ELR (cell line): ENCODE results near the gene WDR12.
"Not testable (repeated sequence)": the region's sequence is repeated elsewhere in the genome, so short reads cannot be mapped to it uniquely, and the experiment has no call there.

ENCODE experiments used
- DNase-seq: peaks from one replicate; pipeline ENCODE4 v3.0.0-alpha.2; 2015; ENCODE audit warnings: low read depth

The WDR12 gene

GRCh38 chr2:202883987-202884675 lies 27.3 kb downstream of the WDR12 start:
- peak; percentile 81 for DNase-seq

GRCh38 chr2:202881570-202881969 lies 29.9 kb downstream of the WDR12 start:
- no peak for DNase-seq

- no peak for DNase-seq
Observed at GRCh38 chr2:202877699-202878098, 33.8 kb downstream of the WDR12 start.

DNA sequence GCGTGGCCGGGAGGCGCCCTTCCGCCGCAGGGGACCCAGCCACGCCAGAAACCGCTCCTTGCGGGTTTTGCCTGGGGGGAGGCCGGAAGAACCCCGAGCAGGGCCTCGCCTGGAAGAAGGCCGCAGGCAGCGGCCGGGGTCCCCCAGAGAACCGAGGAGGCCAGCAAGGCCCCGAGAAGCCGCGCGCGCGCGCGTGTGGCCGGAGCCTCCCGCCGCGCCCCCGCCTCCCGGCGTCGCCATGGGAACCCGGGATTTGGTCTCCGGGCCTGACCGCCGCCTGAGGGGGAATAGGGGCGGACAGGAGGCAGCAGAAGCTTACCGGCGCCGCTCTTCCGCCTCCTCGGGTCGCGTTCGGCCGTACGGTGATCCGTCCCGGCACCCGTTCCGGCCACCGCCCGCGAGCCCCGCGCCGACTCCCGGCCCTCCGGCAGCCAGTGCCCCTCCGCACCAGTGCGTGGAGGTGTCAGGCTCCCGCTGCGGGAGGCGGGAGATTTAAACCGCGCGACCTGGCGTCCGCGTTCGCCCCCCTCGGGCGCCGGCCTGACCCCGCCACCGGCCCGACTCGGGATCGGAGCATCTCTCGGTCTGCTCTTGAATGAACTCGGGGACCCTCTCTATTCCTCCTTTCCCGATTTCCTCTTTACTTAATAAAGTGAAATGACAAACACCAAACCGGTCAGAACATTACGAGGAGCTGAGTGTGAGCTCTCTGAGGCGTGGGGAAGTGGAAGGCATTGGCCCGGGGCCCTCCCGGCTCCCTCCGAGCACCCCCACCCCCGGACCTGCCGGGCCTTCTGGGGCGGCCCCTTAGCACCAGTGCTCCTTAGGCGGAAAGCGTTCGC lies 40.0 kb downstream of the WDR12 start, which contains the start of gene ICA1L:
TSS of gene ICA1L (minus strand) at position 467 of the 842 bp plus-strand sequence. CDS start 42,757 bp downstream, outside the sequence.
- peak; percentile 75 for DNase-seq

DNA sequence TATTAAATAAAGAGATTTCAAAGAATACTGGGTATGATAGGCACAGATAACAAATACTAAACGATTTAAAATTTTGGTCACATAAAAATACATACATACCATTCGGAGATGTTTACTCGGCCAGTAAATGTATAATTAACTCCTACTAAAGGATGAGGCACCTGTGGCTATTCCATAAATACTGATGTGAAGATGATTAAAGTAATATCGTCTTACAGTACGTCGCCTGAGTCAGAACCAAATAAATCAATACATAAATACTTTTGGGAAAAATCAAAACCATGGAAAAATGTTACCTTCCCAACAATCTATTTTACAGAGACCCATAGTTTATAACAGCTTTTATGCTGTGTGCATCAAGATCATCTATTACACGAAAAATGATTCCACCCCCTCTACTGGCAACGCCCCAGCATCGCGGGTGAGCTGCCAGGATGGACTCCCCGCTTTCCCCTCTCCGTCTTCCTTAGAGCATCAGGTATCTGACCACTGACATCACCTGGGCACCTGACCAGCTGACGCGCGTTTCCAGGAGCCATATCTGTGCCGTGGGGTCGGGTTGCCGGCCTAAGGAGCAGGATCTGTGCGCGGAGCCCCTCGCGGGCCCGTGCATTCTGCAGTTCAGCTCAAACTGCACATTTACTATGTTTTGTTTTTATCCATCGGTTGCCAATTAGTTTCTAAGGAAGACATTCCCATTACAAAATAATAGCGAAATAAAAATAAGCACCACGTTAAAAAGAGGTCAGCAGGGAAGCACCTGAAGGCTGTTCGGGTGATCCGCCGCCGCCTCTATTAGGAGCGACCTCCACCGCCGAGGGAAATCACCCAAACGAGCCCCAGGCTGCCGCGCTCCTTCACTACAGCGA lies 40.8 kb downstream of the WDR12 start:
- DNase-seq, result peak; percentile 72

GRCh38 chr2:202861987-202862386 lies 49.5 kb downstream of the WDR12 start:
- DNase-seq, result no peak

DNA sequence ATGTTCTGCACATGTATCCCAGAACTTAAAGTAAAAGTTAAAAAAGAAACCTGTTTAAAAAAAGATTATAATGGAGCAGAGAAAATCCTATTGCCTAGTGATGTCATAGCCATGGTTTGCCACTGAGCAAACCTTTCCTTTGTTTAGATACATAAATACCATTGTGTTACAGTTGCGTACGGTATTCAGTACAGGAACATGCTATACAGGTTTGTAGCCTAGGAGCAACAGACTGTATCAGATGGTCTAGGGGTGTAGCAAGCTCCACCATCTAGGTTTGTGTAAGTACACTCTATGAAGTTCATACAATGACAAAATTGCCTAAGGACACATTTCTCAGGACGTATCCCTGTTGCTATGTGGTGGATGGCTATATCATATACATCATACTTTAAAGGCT lies 52.9 kb downstream of the WDR12 start:
- no peak for DNase-seq

DNA sequence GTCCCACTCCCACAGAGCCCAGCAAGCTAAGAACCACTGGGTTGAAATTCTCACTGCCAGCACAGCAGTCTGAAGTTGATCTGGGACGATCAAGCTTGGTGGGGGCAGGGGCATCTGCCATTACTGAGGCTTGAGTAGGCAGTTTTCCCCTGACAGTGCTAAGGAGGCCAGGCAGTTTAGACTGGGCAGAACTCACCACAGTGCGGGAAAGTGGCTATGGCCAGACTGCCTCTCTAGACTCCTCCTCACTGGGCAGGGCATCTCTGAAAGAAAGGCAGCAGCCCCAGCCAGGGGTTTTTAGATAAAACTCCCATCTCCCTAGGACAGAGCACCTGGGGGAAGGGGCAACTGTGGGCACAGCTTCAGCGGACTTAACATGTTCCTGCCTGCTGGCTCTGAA lies 62.1 kb downstream of the WDR12 start:
- DNase-seq, result not testable (repeated sequence)

- DNase-seq, result no peak
Observed at GRCh38 chr2:202848813-202849212, 62.7 kb downstream of the WDR12 start.

GRCh38 chr2:202847693-202848524 lies 63.6 kb downstream of the WDR12 start:
- no peak for DNase-seq

GRCh38 chr2:202844656-202845055 lies 66.8 kb downstream of the WDR12 start:
- DNase-seq, result no peak

GRCh38 chr2:202842690-202843089 lies 68.8 kb downstream of the WDR12 start:
- no peak for DNase-seq

- DNase-seq, result no peak
Observed at GRCh38 chr2:202841090-202841867, 70.2 kb downstream of the WDR12 start.

- peak; percentile 77 for DNase-seq
Observed at GRCh38 chr2:202831242-202832220, 79.9 kb downstream of the WDR12 start.

DNA sequence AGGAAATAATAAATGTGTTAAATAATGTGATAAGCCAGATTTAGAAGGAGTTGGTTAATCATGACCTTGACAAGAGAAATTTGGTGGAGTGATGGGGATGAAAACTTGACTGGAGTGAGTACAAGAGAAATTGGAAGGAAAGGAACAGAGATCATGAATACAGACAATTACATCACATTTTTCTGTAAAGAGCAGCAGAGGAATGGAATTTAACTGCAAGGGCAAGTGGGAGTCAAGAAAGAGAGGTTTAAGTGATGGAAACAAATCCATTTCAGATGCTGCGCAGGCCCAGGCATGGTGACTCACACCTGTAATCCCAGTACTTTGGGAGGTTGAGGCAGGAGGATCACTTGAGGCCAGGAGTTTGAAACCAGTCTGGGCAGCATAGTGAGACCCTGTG lies 86.6 kb downstream of the WDR12 start:
- DNase-seq, result no peak
